BLaER1 treated with 17β-estradiol and CSF1 and Interleukin-3, amounts not matched to agents 10 nM and 100 nM (cell line): ENCODE measurements around the gene CACNG5.

Experiments
- H3K27ac ChIP-seq, 11 experiments: shearing (Covaris generic); formaldehyde crosslinking; 2 replicates each; pipeline ENCODE4 v1.8.1; 2022
- H3K27me3 ChIP-seq, 11 experiments: shearing (Covaris generic); formaldehyde crosslinking; 2 replicates each; pipeline ENCODE4 v1.8.1; 2022
- H3K36me3 ChIP-seq, 11 experiments: shearing (Covaris generic); formaldehyde crosslinking; 2 replicates each; pipeline ENCODE4 v1.8.1; 2022
- H3K4me1 ChIP-seq, 10 experiments: shearing (Covaris generic); formaldehyde crosslinking; 2 replicates each; pipeline ENCODE4 v1.8.1; 2022
- H3K4me2 ChIP-seq, 11 experiments: shearing (Covaris generic); formaldehyde crosslinking; 2 replicates each; pipeline ENCODE4 v1.8.1; 2022
- H3K4me3 ChIP-seq, 10 experiments: shearing (Covaris generic); formaldehyde crosslinking; 2 replicates each; pipeline ENCODE4 v1.8.1; 2022
- H3K9ac ChIP-seq, 11 experiments: shearing (Covaris generic); formaldehyde crosslinking; 2 replicates each; pipeline ENCODE4 v1.8.1; 2022
- H3K9me3 ChIP-seq, 11 experiments: shearing (Covaris generic); formaldehyde crosslinking; replicated peaks in 1 of 11; 2 replicates each; pipeline ENCODE4 v1.8.1; 2022
- H4K20me1 ChIP-seq, 11 experiments: shearing (Covaris generic); formaldehyde crosslinking; 2 replicates each; pipeline ENCODE4 v1.8.1; 2022
- Cebpa-rat ChIP-seq, 11 experiments: shearing (Covaris generic); IDR thresholded peaks; 2 replicates each; pipeline ENCODE4 v1.8.1; 2022

Gene CACNG5

GRCh38 chr17:66829883-66830282 is 5.0 kb upstream of the CACNG5 start:
- Histone ChIP-seq H3K36me3 (no peaks in the 10 kb centered on the region), H3K27me3 (peaks cover 35 to 72% (median 57%) of the 10 kb centered on the region in 11 experiments; a peak in 21 of 22 replicates), H3K4me3 (no peak overlapping the region), H3K4me2 (peak overlapping the region; percentile 44 to 79 (median 54)), H3K9me3 (peaks cover 0 to 6% (median 5%) of the 10 kb centered on the region in 11 experiments; a peak in 10 of 22 replicates), H3K9ac (no peak overlapping the region), H3K4me1 (peaks cover 7 to 28% (median 22%) of the 10 kb centered on the region in 10 experiments; a peak in 17 of 20 replicates), H3K27ac (no peak overlapping the region), H4K20me1 (peaks cover 0 to 38% (median 11%) of the 10 kb centered on the region in 11 experiments; a peak in 12 of 22 replicates)
- TF ChIP-seq Cebpa-rat (IDR thresholded peaks at IDR 0.05) = no peak

- H4K20me1 ChIP-seq = peaks cover 0 to 42% (median 11%) of the 10 kb centered on the region in 11 experiments; a peak in 13 of 22 replicates
- peak overlapping the region; percentile 44 to 79 (median 54); a peak in 19 of 22 replicates for H3K4me2 ChIP-seq
- peaks cover 7 to 29% (median 22%) of the 10 kb centered on the region in 10 experiments; a peak in 17 of 20 replicates for H3K4me1 ChIP-seq
- H3K9me3 ChIP-seq = peaks cover 0 to 6% (median 5%) of the 10 kb centered on the region in 11 experiments; a peak in 10 of 22 replicates
- H3K4me3 ChIP-seq = no peak overlapping the region
- no peak overlapping the region for H3K9ac ChIP-seq
- no peak for TF ChIP-seq Cebpa-rat (IDR thresholded peaks at IDR 0.05)
- H3K27me3 ChIP-seq = peaks cover 35 to 78% (median 62%) of the 10 kb centered on the region in 11 experiments; a peak in 21 of 22 replicates
- H3K27ac ChIP-seq = no peak overlapping the region
- H3K36me3 ChIP-seq = no peaks in the 10 kb centered on the region
Measured at GRCh38 chr17:66830451-66830850, 4.5 kb upstream of the CACNG5 start.

GRCh38 chr17:66831383-66832210 is 3.3 kb upstream of the CACNG5 start:
- peaks cover 35 to 89% (median 70%) of the 10 kb centered on the region in 11 experiments; a peak in 21 of 22 replicates for H3K27me3 ChIP-seq
- H3K9ac ChIP-seq = no peak overlapping the region
- H3K4me3 ChIP-seq = no peak overlapping the region
- H3K4me2 ChIP-seq = no peak overlapping the region
- peaks cover 7 to 29% (median 22%) of the 10 kb centered on the region in 10 experiments; a peak in 17 of 20 replicates for H3K4me1 ChIP-seq
- no peak overlapping the region for H3K27ac ChIP-seq
- no peaks in the 10 kb centered on the region for H3K36me3 ChIP-seq
- no peak for TF ChIP-seq Cebpa-rat (IDR thresholded peaks at IDR 0.05)
- H3K9me3 ChIP-seq = peaks cover 0 to under 1% (median 0%) of the 10 kb centered on the region in 11 experiments; a peak in 2 of 22 replicates
- H4K20me1 ChIP-seq = peaks cover 0 to 53% (median 11%) of the 10 kb centered on the region in 11 experiments; a peak in 13 of 22 replicates

GRCh38 chr17:66833201-66833600 is 1.7 kb upstream of the CACNG5 start:
- Histone ChIP-seq H3K36me3 (no peaks in the 10 kb centered on the region), H3K4me2 (no peak overlapping the region), H3K4me3 (no peak overlapping the region), H3K9me3 (no peaks in the 10 kb centered on the region), H3K4me1 (peaks cover 7 to 29% (median 22%) of the 10 kb centered on the region in 10 experiments; a peak in 17 of 20 replicates), H3K9ac (no peak overlapping the region), H3K27me3 (peaks cover 35 to 90% (median 70%) of the 10 kb centered on the region in 11 experiments; a peak in 21 of 22 replicates), H4K20me1 (peaks cover 0 to 69% (median 11%) of the 10 kb centered on the region in 11 experiments; a peak in 13 of 22 replicates), H3K27ac (no peak overlapping the region)
- no peak for TF ChIP-seq Cebpa-rat (IDR thresholded peaks at IDR 0.05)

GRCh38 chr17:66834426-66834918 is 445 bp upstream of the CACNG5 start:
- Histone ChIP-seq H3K9ac (no peak overlapping the region), H3K27ac (no peak overlapping the region), H3K27me3 (peaks cover 26 to 78% (median 57%) of the 10 kb centered on the region in 11 experiments; a peak in 19 of 22 replicates), H3K4me1 (peaks cover 13 to 25% (median 19%) of the 10 kb centered on the region in 10 experiments; a peak in 17 of 20 replicates), H3K9me3 (no peaks in the 10 kb centered on the region), H3K4me2 (peak overlapping the region; percentile 68 to 81 (median 74)), H4K20me1 (peaks cover 0 to 62% (median 6%) of the 10 kb centered on the region in 11 experiments; a peak in 13 of 22 replicates), H3K4me3 (peak overlapping the region in 3 of 10 experiments; percentile 36 to 47 (median 38); a peak in 3 of 20 replicates), H3K36me3 (no peaks in the 10 kb centered on the region)
- no peak for TF ChIP-seq Cebpa-rat (IDR thresholded peaks at IDR 0.05)

GRCh38 chr17:66835476-66835875 is 559 bp downstream of the CACNG5 start:
- peak overlapping the region in 1 of 10 experiments; percentile 36; a peak in 1 of 20 replicates for H3K4me3 ChIP-seq

GRCh38 chr17:66836063-66837005 is 1.4 kb downstream of the CACNG5 start:
- Histone ChIP-seq H3K27me3 (peaks cover 15 to 59% (median 38%) of the 10 kb centered on the region in 11 experiments; a peak in 19 of 22 replicates), H3K9ac (no peak overlapping the region), H3K4me2 (no peak overlapping the region), H3K36me3 (no peaks in the 10 kb centered on the region), H3K9me3 (no peaks in the 10 kb centered on the region), H3K4me3 (no peak overlapping the region), H3K27ac (no peak overlapping the region), H4K20me1 (peaks cover 0 to 59% (median 0%) of the 10 kb centered on the region in 11 experiments; a peak in 9 of 22 replicates), H3K4me1 (peaks cover 0 to 11% (median 6%) of the 10 kb centered on the region in 10 experiments; a peak in 13 of 20 replicates)
- no peak for TF ChIP-seq Cebpa-rat (IDR thresholded peaks at IDR 0.05)

More at GRCh38 chr17:66835476-66835875, 559 bp downstream of the CACNG5 start:
- Histone ChIP-seq H3K27ac (no peak overlapping the region), H3K4me2 (peak overlapping the region in 10 of 11 experiments; percentile 71 to 81 (median 74); a peak in 16 of 22 replicates), H3K9ac (0 out of 22 replicates have a peak overlapping the region, but pooled peaks of 1 of the 11 experiments have one; percentile 6), H3K9me3 (no peaks in the 10 kb centered on the region), H3K36me3 (no peaks in the 10 kb centered on the region), H3K4me1 (peaks cover 5 to 17% (median 10%) of the 10 kb centered on the region in 10 experiments; a peak in 17 of 20 replicates), H4K20me1 (peaks cover 0 to 59% (median 1%) of the 10 kb centered on the region in 11 experiments; a peak in 12 of 22 replicates), H3K27me3 (peaks cover 21 to 68% (median 47%) of the 10 kb centered on the region in 11 experiments; a peak in 19 of 22 replicates)
- TF ChIP-seq Cebpa-rat (IDR thresholded peaks at IDR 0.05) = no peak

GRCh38 chr17:66837226-66837625 is 2.3 kb downstream of the CACNG5 start:
- Histone ChIP-seq H3K9ac (no peak overlapping the region), H3K4me1 (peaks cover 0 to 13% (median 6%) of the 10 kb centered on the region in 10 experiments; a peak in 13 of 20 replicates), H3K4me2 (no peak overlapping the region), H3K4me3 (no peak overlapping the region), H3K27me3 (peaks cover 10 to 50% (median 30%) of the 10 kb centered on the region in 11 experiments; a peak in 18 of 22 replicates), H3K27ac (no peak overlapping the region), H4K20me1 (peaks cover 0 to 57% (median 0%) of the 10 kb centered on the region in 11 experiments; a peak in 9 of 22 replicates), H3K36me3 (no peaks in the 10 kb centered on the region), H3K9me3 (no peaks in the 10 kb centered on the region)
- TF ChIP-seq Cebpa-rat (IDR thresholded peaks at IDR 0.05) = no peak
